Endothelial cell of umbilical vein (primary cell): Measurements from ENCODE around the gene FAAP100. TPM values are rescaled to one million over a fixed set of nuclear protein-coding genes. Genes with fewer than 3 reads are reported as not detected.

Experiments
- BruUV-seq: library from RNA; stranded (reverse); fragments of 400-500 nt; replicated peaks from 2 replicates; lab custom pipeline; 2021; lab: Mats Ljungman, UMichigan
- CTCF ChIA-PET: fragments of 300-600, 350-600 bp; sonication (Branson Sonifier 250); formaldehyde crosslinking; loops from one replicate; lab custom pipeline; 2021; ENCODE audit warnings: antibody characterized with exemption, inconsistent platforms; lab: Charles Lee
- POLR2A ChIA-PET: fragments of 300-600, 350-600 bp; sonication (Branson Sonifier 250); formaldehyde crosslinking; loops from one replicate; lab custom pipeline; 2021; ENCODE audit warnings: antibody characterized with exemption, inconsistent platforms; lab: Charles Lee
- DNase-seq: peaks from one replicate; pipeline ENCODE4 v3.0.0-alpha.2; 2011; ENCODE audit warnings: low read depth, low spot score
- FAIRE-seq: peaks from 2 replicates; lab custom pipeline; 2011; peaks lifted over from hg19 to GRCh38; lab: Jason Lieb, UNC
- H2AFZ ChIP-seq: 2 replicates; pipeline ENCODE4 v1.6.0; 2012; ENCODE audit warnings: low read depth, low read length, control low read depth, inconsistent platforms
- H3K27ac ChIP-seq: 2 replicates; pipeline ENCODE4 v1.5.1; 2011; ENCODE audit warnings: low read depth, mild to moderate bottlenecking, control low read depth, low read length, moderate library complexity; ENCODE audit not compliant: insufficient read depth
- H3K27me3 ChIP-seq, 2 experiments: 2 replicates each; pipeline versions ENCODE4 v1.6.0 to v1.6.1; 2011; ENCODE audit warnings: low read length in 2 of 2, mixed read lengths in 1 of 2; ENCODE audit not compliant: control insufficient read depth in 2 of 2, insufficient read depth in 2 of 2
- H3K36me3 ChIP-seq, 2 experiments: 2 replicates in 1 of 2; 3 replicates in 1 of 2; pipeline ENCODE4 v1.5.1; 2011; ENCODE audit warnings: low read length in 2 of 2, mild to moderate bottlenecking in 1 of 2, moderate library complexity in 1 of 2; ENCODE audit not compliant: control insufficient read depth in 2 of 2, insufficient read depth in 2 of 2; ENCODE audit errors: extremely low read depth in 1 of 2
- H3K4me1 ChIP-seq: 3 replicates; pipeline ENCODE4 v1.5.1; 2011; ENCODE audit warnings: mild to moderate bottlenecking, low read length; ENCODE audit not compliant: control insufficient read depth, insufficient read depth; ENCODE audit errors: extremely low read depth
- H3K4me2 ChIP-seq: 2 replicates; pipeline ENCODE4 v1.6.1; 2011; ENCODE audit warnings: low read length, control low read depth, mixed read lengths; ENCODE audit not compliant: insufficient read depth
- H3K4me3 ChIP-seq, 3 experiments: fragments of 200-600 bp in 1 of 3; sonication (generic), shearing (Covaris generic) in 1 of 3; replicated peaks in 1 of 3; 2 replicates each; pipeline ENCODE4 v1.5.1; 2011 to 2016; ENCODE audit warnings: control low read depth in 3 of 3, low read length in 3 of 3, mild to moderate bottlenecking in 2 of 3, inconsistent platforms in 1 of 3, low read depth in 1 of 3, moderate library complexity in 1 of 3; ENCODE audit not compliant: insufficient read depth in 1 of 3
- H3K79me2 ChIP-seq: 2 replicates; pipeline ENCODE4 v1.6.0; 2012; ENCODE audit warnings: low read length, inconsistent platforms; ENCODE audit not compliant: control insufficient read depth, insufficient read depth
- H3K9ac ChIP-seq: replicated peaks from 2 replicates; pipeline ENCODE3; 2011; ENCODE audit warnings: low read length, control low read depth; ENCODE audit not compliant: insufficient read depth; ENCODE audit errors: extremely low read depth
- H3K9me1 ChIP-seq: replicated peaks from 3 replicates; pipeline ENCODE4 v1.6.0; 2011; ENCODE audit warnings: mild to moderate bottlenecking, low read length; ENCODE audit not compliant: control insufficient read depth, insufficient read depth; ENCODE audit errors: extremely low read depth
- H3K9me3 ChIP-seq: replicated peaks from 2 replicates; pipeline ENCODE4 v1.5.1; 2012; ENCODE audit warnings: low read length, inconsistent platforms; ENCODE audit not compliant: control insufficient read depth, insufficient read depth
- H4K20me1 ChIP-seq: replicated peaks from 2 replicates; pipeline ENCODE3; 2011; ENCODE audit warnings: mild to moderate bottlenecking, low read length; ENCODE audit not compliant: control insufficient read depth, insufficient read depth; ENCODE audit errors: extremely low read depth
- CTCF ChIP-seq, 2 donors: IDR thresholded peaks; 1 replicate in 1 of 2; 2 replicates in 1 of 2; pipeline ENCODE4 v1.5.1; 2011; ENCODE audit warnings: low read length in 2 of 2, mild to moderate bottlenecking in 2 of 2, moderate library complexity in 2 of 2, control low read depth in 1 of 2, inconsistent platforms in 1 of 2, low read depth in 1 of 2; ENCODE audit not compliant: insufficient read depth in 1 of 2; ENCODE audit errors: extremely low read depth in 1 of 2
- EZH2 ChIP-seq: IDR thresholded peaks from 2 replicates; pipeline ENCODE4 v1.6.1; 2012; ENCODE audit warnings: borderline replicate concordance, low read depth, mild to moderate bottlenecking, moderate library complexity, low read length, inconsistent platforms; ENCODE audit not compliant: severe bottlenecking
- FOS ChIP-seq: IDR thresholded peaks from 2 replicates; pipeline ENCODE4 v1.6.1; 2011; ENCODE audit warnings: mild to moderate bottlenecking, low read length, moderate library complexity, borderline replicate concordance; ENCODE audit not compliant: insufficient read depth
- GATA2 ChIP-seq: IDR thresholded peaks from 2 replicates; pipeline ENCODE4 v1.7.0; 2011; ENCODE audit warnings: low read depth, mild to moderate bottlenecking, moderate library complexity, mixed read lengths, low read length; ENCODE audit not compliant: insufficient read length, insufficient read depth
- JUN ChIP-seq: IDR thresholded peaks from 2 replicates; pipeline ENCODE4 v1.6.1; 2011; ENCODE audit warnings: borderline replicate concordance, low read depth; ENCODE audit not compliant: insufficient read length, insufficient read depth
- MAX ChIP-seq: IDR thresholded peaks from 2 replicates; pipeline ENCODE4 v1.6.1; 2011; ENCODE audit not compliant: insufficient read depth, insufficient read length
- MYC ChIP-seq: IDR thresholded peaks from one replicate; pipeline ENCODE4 v1.6.1; 2011; ENCODE audit warnings: mild to moderate bottlenecking, low read depth, low read length
- POLR2A ChIP-seq: IDR thresholded peaks from 2 replicates; pipeline ENCODE4 v1.6.1; 2012; ENCODE audit warnings: low read depth, mild to moderate bottlenecking, control low read depth, low read length
- POLR2AphosphoS5 ChIP-seq: IDR thresholded peaks from 2 replicates; pipeline ENCODE4 v1.6.1; 2012; ENCODE audit warnings: low read depth, mild to moderate bottlenecking, control low read depth, low read length, moderate library complexity; ENCODE audit not compliant: insufficient read depth
- dilution Hi-C: fragments of 300-500 bp; cut with MboI; formaldehyde crosslinking; loops from one replicate; pipeline ENCODE4 v1.15.0; 2019; ENCODE audit warnings: low sequenced_read_pairs; ENCODE audit not compliant: extremely low pct_ligation_motif_present
- intact Hi-C: fragments of 100-400 bp; cut with micrococcal nuclease; formaldehyde crosslinking; loops from one replicate; pipeline ENCODE4 v1.10.0; 2022
- polyA plus RNA-seq, 4 experiments: library from polyadenylated mRNA; depleted of rRNA in 3 of 4; stranded (reverse) in 3 of 4; unstranded in 1 of 4; fragments of >200 nt; gene quantifications; 2 replicates each; pipeline versions ENCODE4 v1.2.1 to v1.2.3, GENCODE V29; 2011 to 2012; ENCODE audit warnings: missing spikeins in 1 of 4
- total RNA-seq: library from RNA; stranded (reverse); gene quantifications from 2 replicates; pipeline ENCODE4 v1.2.3, GENCODE V29; 2021

FAAP100 gene
- total and polyA plus RNA-seq, 2 donors (not counting 3 experiments of a cell fraction or from before 2014, with no cell fraction given) = 35.4 to 54.3 TPM

GRCh38 chr17:81563861-81564586, 11.9 kb upstream of the FAAP100 start:
- POLR2A ChIA-PET = no interaction called here

More at GRCh38 chr17:81563861-81564586, 11.9 kb upstream of the FAAP100 start:
- no peak for DNase-seq
- no peak for FAIRE-seq
- H3K4me1 ChIP-seq = peaks cover 63% of the 10 kb centered on the region
- TF ChIP-seq POLR2AphosphoS5 (no peak), JUN (no peak), FOS (no peak), MYC (no peak), EZH2 (no peak), GATA2 (no peak), MAX (no peak), POLR2A (no peak), CTCF (IDR thresholded peaks at IDR 0.05; ENCODE audit: extremely low read depth in 1 of 2, insufficient read depth in 1 of 2, low read depth in 1 of 2, low read length in 2 of 2) (no peak)
- H3K27me3 ChIP-seq = no peaks in the 10 kb centered on the region
- no peak overlapping the region for H2AFZ ChIP-seq
- CTCF ChIA-PET = interaction anchor here (3.4 kb wide), 1 partner anchor 37 kb away, joined by 18 read pairs; no protein-coding TSS in a partner anchor
- no peak overlapping the region for H3K4me2 ChIP-seq
- H4K20me1 ChIP-seq = no peaks in the 10 kb centered on the region
- peak overlapping the region; percentile 8 for H3K27ac ChIP-seq
- no peak overlapping the region for H3K9ac ChIP-seq
- peak overlapping the region in 1 of 3 experiments; percentile 15 for H3K4me3 ChIP-seq
- H3K36me3 ChIP-seq = peaks cover 12 to 14% of the 10 kb centered on the region in 2 experiments
- no peaks in the 10 kb centered on the region for H3K9me3 ChIP-seq
- BruUV-seq = no TSS peak
- H3K79me2 ChIP-seq = peaks cover 20% of the 10 kb centered on the region
- intact Hi-C loops (no loop called here), dilution Hi-C loops (no loop called here)
- H3K9me1 ChIP-seq = no peaks in the 10 kb centered on the region
